NOMO-1 treated with DMSO at 0.1 percent for 48 hours (cell line): ENCODE results near the gene GDF11.
"Not testable (repeated sequence)": the region's sequence is repeated elsewhere in the genome, so short reads cannot be mapped to it uniquely, and the experiment has no call there.

Experiments used
- DNase-seq: peaks from one replicate; lab custom pipeline; 2025; ENCODE audit not compliant: unreplicated experiment; lab: John Stamatoyannopoulos, UW

Gene GDF11

GRCh38 chr12:55738123-55739024, 4.5 kb upstream of the GDF11 start:
- peak; percentile 80 for DNase-seq

- DNase-seq, result no peak
Observed at GRCh38 chr12:55739025-55739378, 3.9 kb upstream of the GDF11 start.

GRCh38 chr12:55741931-55742680, 816 bp upstream of the GDF11 start:
- DNase-seq, result no peak

GRCh38 chr12:55743406-55744339, 751 bp downstream of the GDF11 start:
- DNase-seq, result peak; percentile 66

GRCh38 chr12:55744340-55745030, 1.6 kb downstream of the GDF11 start:
- DNase-seq, result no peak

- no peak for DNase-seq
Observed at GRCh38 chr12:55745361-55746173, 2.6 kb downstream of the GDF11 start.

GRCh38 chr12:55746174-55746912, 3.4 kb downstream of the GDF11 start:
- DNase-seq, result no peak

- DNase-seq, result no peak
Observed at GRCh38 chr12:55746913-55747231, 4.0 kb downstream of the GDF11 start.

- DNase-seq, result no peak
Observed at GRCh38 chr12:55748230-55748993, 5.5 kb downstream of the GDF11 start.

GRCh38 chr12:55755246-55755645, 12.3 kb downstream of the GDF11 start:
- DNase-seq, result no peak

- DNase-seq, result no peak
Observed at GRCh38 chr12:55757701-55758100, 14.8 kb downstream of the GDF11 start.

GRCh38 chr12:55758575-55758974, 15.7 kb downstream of the GDF11 start:
- DNase-seq, result not testable (repeated sequence)

GRCh38 chr12:55760663-55761062, 17.7 kb downstream of the GDF11 start:
- DNase-seq, result no peak

GRCh38 chr12:55762646-55763045, 19.7 kb downstream of the GDF11 start:
- no peak for DNase-seq

GRCh38 chr12:55765736-55766290, 22.9 kb downstream of the GDF11 start:
- DNase-seq, result no peak

- no peak for DNase-seq
Observed at GRCh38 chr12:55767156-55767555, 24.2 kb downstream of the GDF11 start.

GRCh38 chr12:55771736-55772135, 28.8 kb downstream of the GDF11 start:
- no peak for DNase-seq

- no peak for DNase-seq
Observed at GRCh38 chr12:55777856-55778255, 34.9 kb downstream of the GDF11 start.
